ENCODE data around the gene COL9A3. TPM values are rescaled to one million over a fixed set of nuclear protein-coding genes. Genes with fewer than 3 reads are reported as not detected.

The COL9A3 gene
- polyA plus RNA-seq, 3 donors = 12.7 to 19.5 (median 14.1) TPM

GRCh38 chr20:62876902-62877816 lies 60.3 kb downstream of the COL9A3 start:
- no peak for DNase-seq (ENCODE audit: low read depth in 3 of 3, low spot score in 2 of 3)

DNA sequence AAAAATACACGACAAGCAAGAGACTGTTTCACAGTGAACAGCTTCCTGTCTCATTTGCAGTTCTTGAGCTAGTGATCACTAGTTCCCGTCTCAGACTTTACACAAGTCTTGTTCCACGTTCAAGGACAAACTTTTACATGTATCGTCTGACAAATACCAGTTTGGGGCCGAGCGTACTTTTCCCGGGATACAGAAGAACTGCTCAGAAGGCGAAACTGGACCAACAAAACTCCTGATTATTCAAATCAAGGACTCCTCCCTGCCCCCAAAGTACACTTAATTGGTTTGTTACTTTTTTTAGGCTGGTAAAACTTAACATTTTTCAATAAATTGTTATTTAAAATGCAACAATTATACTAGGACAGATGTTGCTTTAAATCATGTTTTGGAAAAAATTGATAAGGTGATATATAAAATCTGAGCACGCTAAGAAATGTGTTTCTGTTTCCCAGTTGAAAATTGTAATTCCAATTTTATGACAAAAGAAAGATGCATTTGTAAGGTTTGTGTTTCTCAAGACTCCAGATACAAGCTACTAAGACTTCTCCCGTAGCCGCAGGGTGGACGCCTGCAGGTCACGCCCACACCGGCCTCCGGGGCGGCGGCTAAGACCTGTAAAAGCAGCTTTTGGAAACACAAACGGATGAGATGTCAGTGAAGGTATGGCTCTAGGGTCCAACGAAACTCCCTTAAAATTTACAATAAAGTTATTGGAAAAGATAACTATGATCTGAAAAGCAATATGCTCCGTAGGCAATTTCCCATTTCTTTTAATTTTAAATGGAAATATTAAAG lies 61.6 kb downstream of the COL9A3 start:
- no peak for DNase-seq (ENCODE audit: low read depth in 3 of 3, low spot score in 2 of 3)

GRCh38 chr20:62879275-62880146 lies 62.7 kb downstream of the COL9A3 start:
- DNase-seq (ENCODE audit: low read depth in 3 of 3, low spot score in 2 of 3) = no peak

DNA sequence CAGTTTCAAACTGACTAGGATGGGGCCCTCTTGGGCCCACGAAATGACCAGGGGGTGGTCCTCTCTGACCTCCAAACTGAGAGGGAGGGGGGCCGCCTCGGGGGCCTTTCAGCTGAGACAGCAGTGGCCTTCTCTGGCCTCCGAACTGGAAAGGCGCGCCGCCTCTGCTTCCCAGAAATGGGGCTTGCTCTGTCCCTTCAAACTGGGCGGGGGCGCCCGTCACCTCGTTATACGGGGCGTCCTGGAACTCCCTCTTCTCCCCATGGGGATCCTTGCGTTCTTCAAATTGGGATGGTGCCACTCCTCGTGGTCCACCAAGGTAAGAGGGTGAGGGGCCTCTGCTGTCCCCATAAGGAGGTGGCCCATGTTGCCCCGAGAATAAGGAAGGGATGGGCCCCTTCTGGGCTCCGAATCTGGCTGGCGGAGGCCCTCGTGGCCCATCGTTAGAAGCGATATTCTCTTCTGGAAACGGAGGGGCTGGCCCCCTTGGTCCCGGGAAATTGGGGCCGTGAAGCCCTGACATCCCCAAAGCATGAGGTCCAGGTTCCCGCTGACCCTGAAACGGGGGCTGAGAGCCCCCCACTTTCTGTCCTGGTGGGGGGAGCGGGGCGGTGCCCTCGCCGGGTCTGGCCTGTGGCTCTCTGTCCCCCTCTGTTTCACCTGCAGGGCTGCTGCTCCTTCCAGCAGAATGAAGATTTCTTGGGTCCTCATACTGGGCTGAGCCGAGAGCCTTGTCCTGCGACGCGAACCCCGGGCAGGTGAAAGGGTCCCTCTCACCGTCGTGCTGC lies 63.5 kb downstream of the COL9A3 start:
- no peak for DNase-seq (ENCODE audit: low read depth in 3 of 3, low spot score in 2 of 3)

DNA sequence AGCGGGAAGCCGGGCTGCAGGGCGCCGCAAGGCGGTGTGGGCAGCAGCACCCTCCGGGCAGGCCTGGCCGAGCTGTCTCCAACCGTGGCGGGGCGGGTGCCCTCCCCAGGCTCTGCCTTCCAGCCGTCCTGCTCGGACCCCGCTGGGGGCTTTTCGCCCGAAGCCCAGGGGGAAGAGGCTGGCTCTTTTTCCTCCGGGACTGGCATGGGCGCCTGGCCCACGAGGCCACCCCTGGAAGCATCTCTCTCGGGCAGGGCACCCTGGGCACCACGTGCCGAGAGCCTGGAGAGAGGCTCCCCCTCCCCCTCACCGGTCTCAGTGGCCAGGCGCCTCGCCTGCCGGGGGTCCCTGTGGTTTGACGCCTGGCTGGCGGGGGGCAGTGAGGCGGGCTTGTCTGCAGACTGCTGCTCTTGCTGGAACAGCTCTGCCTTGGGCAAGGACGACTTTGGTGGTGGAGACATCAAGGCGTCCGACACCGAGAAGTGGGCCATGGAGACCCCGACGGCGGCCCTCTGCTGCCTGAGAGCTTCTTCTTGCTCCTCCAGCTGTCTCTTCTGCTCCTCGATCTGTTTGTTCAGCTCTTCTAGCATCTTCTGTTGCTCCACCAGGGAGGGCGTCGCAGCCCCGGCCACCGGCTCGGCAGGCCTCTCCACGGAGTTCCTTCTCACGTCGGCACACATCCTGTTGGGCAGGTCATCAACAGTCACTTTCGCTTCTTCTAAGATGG lies 64.2 kb downstream of the COL9A3 start:
- no peak for DNase-seq (ENCODE audit: low read depth in 3 of 3, low spot score in 2 of 3)

DNA sequence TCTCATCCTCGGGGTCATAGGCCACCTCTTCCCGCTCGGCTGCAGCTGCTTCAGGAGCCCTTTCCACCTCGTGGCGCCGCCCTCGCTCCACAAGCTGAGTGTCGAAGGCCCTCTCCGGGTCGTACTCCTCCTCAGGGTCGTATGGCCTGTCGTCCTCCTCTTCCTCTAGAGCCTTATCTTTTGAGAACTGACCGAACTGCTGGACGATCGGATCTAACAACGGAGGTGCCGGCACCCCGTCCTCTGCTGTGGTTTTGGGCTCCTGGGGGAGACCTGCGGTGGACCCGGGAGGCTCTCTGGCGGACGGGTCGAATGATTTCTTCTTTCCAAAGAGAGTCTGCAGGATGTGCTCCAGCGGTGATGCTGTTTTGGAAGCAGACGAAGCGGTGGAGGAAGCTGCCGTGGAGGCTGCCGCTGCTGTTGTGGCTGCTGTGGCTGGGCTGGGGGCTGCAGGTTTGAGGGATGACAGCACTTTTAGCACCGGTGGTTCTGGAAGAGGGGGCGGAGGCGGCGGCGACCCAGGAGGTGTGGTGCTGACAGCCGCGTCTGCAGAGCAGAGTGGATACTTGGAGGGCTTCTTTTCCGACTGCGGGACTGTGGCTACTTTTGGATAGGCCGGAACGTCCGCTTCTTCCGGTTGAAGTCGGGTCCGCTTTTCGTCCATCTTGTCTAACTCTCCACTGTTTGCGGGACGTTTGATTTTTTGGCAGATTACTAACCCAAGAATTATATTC lies 65.0 kb downstream of the COL9A3 start:
- DNase-seq (ENCODE audit: low read depth in 3 of 3, low spot score in 2 of 3) = no peak

DNA sequence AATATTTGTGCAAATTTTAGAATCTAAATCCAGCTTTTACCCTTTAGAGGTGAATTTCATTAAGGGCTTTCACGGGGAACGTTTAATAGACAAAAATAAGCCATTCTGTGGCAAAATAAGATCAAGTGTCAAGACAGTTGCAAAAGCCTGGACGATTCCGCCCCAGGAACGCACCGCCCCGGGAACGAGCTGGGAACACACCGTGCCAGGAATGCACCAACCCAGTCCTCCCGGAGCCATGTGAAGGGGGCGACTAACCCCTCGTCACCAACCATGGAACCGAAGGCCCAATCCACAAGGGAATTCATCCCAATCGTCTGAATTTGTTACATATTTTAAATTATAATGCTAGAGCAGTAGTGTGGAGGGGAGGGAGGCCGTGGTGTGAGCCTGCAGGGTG lies 65.6 kb downstream of the COL9A3 start:
- DNase-seq (ENCODE audit: low read depth in 3 of 3, low spot score in 2 of 3) = no peak

- DNase-seq (ENCODE audit: low read depth in 3 of 3, low spot score in 2 of 3) = no peak
Measured at GRCh38 chr20:62884556-62884955, 67.7 kb downstream of the COL9A3 start.

GRCh38 chr20:62885046-62885895 lies 68.4 kb downstream of the COL9A3 start:
- DNase-seq (ENCODE audit: low read depth in 3 of 3, low spot score in 2 of 3) = no peak

GRCh38 chr20:62885896-62886708 lies 69.3 kb downstream of the COL9A3 start:
- no peak for DNase-seq (ENCODE audit: low read depth in 3 of 3, low spot score in 2 of 3)

DNA sequence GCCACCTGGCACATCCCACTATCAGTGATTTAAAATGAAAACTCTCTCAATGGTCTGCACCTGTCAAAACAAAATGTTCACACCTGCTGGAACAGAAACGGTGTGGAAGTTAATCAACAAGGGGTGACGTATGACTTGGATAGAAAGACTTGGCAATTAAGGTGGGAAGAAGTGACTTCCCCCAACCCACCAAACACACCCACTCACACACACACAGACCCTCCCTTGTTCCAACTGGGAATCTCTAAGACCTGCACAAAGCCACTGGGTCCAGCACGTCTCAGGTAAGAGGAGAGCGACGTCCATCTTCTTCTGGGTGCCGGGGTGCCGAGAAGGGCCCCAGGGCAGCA lies 69.8 kb downstream of the COL9A3 start:
- no peak for DNase-seq (ENCODE audit: low read depth in 3 of 3, low spot score in 2 of 3)

DNA sequence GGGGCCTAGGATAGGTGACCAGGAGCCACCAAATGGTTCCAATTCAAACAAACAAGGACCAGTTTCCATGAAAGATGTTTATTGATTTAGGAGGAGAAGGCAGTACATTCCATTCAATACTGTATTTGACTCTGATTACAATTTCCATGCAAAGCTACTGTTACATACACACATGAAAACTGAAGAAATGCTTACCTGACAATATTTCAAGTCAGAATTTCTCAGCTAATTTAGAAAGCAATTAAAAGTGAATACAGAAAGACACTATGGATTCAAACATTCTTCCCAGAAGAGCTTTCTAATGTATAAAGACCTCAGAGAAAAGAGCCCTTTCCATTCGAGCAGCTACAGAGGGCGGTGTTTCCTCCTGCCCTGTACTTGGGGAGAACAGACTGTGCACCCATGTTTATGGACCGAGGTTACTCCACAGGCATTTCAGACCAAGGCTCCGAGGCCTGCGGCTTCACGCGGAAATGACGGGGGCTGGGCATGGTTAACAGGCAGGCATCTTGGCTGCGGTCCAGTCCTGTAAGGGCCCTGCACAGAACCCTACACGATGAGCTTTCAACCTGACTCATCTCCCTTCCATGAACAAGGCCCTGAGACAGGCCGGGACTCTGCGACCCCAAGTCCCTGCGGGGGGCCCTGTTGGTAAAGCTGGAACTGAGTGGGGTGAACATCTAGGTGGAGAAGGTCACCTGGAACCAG lies 70.5 kb downstream of the COL9A3 start:
- DNase-seq (ENCODE audit: low read depth in 3 of 3, low spot score in 2 of 3) = no peak

GRCh38 chr20:62887860-62888239 lies 71.0 kb downstream of the COL9A3 start:
- DNase-seq (ENCODE audit: low read depth in 3 of 3, low spot score in 2 of 3) = no peak

DNA sequence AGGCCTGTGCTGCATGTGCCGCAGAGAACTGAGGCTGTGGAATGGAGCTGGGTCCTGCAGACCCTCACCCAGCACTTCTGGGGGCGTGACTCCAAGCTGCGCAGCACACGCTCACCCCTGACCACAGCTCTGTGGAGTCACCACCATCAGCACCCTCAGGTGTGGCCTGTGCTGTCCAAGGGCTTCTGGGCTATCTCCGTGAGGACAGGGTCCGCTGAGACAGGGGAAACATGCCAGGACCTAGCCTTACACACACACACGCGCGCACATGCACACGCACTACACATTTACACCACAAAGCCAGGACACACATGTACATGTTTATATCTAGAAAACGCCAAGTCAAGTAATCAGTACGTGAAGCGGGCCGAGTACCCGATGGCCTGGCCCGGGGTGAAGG lies 71.6 kb downstream of the COL9A3 start:
- no peak for DNase-seq (ENCODE audit: low read depth in 3 of 3, low spot score in 2 of 3)

DNA sequence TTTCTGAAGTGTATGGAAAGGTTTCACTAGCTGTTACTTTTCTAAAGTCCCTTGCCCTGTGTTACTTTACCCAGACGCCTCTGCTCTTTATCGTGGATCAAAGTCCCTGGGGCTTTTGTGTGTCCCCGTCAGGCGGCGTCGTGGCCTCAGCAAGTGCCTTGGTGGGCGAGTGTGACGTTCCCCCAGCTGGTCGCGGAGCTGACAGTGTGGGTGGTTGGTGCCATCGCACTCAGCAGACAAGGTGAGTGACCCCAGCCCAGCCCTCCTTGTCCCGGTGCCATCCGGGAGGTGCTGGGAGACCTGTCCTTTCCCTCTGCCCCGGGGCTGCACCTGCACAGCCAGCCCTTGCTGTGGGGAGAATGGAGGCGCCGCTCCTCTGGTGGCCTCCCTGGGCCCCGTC lies 72.1 kb downstream of the COL9A3 start:
- DNase-seq (ENCODE audit: low read depth in 3 of 3, low spot score in 2 of 3) = no peak

DNA sequence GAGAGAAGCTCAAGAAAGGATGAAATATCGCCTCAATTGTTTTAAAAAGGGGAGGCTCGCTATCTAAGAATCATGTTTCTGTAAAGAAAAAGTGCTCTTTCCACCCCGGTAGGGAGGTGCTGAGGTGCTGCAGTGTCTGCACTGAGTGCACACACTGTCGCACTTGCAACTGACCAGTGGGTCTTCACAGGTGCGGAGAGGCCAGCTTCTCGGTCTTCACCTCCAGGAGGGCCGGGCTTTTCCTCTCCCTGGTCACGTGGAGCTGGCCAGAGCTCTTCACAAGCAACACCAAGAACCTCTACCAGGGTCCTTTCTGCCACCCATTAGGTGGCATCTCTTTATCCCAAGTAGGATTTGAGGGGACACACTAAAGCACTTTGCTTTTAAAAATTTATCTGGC lies 72.6 kb downstream of the COL9A3 start:
- no peak for DNase-seq (ENCODE audit: low read depth in 3 of 3, low spot score in 2 of 3)

DNA sequence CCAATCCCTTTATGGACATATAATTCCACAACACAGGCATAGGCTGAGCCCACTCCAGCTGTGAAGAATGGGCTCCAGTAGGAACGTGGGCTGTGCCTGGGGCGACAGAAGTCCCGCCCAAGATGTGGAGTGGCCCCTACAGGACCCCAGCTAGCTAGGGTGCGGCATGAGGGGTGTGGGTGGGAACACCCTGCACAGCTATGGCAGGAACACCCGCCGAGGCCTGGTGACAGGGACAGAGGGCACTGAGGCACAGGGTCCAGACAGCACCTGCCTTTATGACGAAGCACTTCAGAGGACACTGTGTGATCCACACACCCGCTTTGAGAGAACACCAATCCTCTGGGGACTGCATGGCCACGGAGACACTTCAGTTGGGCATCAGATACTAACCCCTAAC lies 73.0 kb downstream of the COL9A3 start:
- no peak for DNase-seq (ENCODE audit: low read depth in 3 of 3, low spot score in 2 of 3)
